Measurements from ENCODE around the gene ETV1.

Gene ETV1

DNA sequence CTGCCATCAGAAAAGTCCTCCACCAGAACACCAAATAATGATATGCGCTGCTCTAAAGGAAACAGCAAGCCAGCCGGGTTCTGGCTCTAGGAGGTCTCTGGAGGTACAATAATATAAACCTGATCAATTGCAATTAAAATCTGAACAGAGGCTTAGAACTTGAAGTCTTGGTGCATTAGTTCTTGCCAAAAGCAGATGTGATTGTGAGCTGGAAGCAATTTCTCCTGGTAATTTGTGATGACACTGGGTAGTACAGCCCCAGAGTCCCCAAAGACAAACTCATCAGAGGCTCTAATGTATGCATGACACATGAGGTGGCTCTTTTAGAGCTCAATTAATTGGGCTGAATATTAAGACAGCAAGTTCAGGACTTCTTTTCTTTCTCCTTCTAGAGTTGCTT, 3.3 kb downstream of the ETV1 start:
- DNase-seq (ENCODE audit: low spot score) = no peak

DNA sequence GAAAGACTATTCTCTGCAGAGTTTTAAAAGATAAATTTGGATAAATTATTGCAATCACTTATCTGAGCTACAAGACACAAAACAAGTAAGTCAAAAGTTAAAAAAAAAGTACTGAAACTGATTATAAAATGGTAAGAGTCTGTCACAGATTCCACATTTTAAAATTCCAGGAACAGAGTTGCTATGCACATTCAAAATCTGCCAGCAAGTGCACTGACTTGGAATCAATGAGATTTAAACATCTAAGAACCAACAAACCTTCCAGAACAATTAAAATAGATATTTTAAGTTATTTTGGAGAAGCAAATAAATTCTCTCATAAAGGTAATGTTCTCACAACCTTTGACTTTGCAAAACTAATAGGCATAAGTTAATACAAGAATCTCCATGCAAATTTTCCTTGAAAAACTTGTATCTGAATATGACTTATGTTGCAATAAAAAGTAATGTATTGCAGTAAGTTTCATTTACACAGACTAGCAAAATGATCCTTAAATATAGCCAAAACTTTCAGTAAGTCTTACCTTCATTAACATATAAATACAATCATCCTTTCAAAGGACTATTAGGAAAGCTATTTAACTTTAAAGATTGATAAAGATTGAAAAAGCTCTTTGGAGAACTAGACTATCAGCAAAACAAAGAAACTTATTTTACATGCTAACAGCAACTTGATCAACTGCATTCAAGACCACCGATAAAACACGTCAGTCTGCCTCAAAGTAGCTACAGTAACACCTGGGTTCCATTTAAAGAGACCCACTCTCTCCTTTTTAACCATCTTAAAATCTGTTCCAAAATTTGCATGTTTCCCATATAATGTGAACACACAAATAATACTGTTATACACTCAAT, 4.4 kb downstream of the ETV1 start:
- DNase-seq (ENCODE audit: low spot score) = no peak

DNA sequence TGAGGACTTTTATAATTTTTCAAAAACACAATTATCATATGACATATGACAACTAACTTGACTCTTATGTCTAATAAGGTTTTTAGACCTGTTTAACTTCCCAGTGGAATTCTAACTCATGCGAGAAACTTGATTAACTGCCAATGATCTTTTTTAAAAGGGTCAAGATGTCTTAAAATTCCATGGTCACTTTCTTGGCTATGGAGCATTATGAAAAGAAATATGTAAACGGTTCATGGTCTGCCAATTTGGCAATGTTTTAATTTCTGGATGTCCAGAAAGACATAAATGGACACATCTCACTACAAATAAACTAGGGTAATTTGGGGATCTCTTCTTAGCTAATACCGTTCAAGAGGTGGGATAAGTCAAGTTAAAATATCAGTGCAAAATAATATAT, 5.4 kb downstream of the ETV1 start:
- DNase-seq (ENCODE audit: low spot score) = no peak

DNA sequence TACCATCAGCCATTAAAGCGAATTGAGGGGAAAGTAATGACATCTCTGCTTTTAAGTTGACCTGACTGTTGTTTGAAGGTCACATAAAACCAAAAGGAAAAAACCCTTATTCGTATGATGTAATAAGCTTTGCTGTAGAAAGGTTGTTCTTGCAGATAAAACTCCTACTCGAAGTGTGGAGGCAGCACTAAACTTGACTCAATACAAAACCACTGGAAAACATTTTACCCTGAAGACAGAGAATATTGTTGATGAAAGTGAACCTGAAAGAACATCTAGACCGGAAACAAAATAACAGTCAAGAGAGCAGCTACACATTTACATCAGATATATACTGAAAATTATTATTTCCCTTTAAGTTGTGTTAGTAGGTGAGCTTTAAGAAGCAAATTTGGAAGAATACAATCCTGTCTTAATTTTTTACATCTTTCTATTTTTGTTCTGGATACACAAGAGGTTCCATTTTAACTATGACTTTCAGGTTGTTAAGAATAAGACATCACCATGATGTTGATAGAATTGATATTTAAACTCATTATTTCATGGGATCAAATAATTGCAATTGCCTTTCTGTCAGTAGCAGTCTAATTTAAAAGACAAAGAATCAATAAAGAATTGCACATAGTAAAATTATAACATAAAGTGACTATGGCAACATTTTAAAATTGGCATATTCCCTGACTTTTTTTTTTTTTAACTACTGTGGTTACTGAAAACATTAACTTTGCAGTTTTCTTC, 6.4 kb downstream of the ETV1 start:
- DNase-seq (ENCODE audit: low spot score) = no peak

DNA sequence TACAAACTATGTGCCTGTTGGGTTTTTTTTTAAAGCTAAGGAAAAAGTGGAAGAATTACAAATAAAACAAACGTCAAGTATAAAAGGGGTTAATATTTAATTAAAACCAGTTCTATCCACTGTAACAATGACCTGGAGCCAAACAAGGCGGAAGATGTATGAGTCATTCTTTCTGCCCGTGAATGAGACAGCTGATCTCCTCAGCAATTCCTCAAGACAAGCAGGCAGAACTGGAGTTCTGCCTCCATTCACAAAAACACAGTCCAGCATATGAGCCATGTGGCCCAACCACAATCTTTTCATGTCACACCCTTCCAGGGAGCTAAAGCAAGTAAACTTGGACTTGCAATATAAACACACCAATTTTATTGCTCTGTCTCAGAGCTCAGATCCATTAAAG, 8.4 kb downstream of the ETV1 start:
- DNase-seq (ENCODE audit: low spot score) = peak; percentile 96

DNA sequence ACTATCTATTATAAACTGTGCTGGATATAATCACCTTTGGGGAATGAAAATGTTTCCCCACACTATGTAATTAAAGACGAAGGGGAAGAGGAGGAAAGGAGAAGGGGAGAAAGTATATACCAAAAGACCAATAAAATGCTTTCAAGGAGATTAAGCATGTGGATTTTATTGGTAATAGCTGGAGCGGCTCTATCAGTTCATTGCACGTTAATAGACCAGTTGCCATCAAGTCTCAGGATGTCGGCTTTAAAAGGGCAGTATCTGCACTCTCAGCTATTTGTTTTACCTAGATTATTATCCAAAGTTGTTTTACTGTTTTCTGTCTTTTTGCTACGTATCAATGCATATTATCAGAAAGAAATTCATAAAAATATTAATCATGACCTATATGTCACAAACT, 9.0 kb downstream of the ETV1 start:
- DNase-seq (ENCODE audit: low spot score) = no peak

DNA sequence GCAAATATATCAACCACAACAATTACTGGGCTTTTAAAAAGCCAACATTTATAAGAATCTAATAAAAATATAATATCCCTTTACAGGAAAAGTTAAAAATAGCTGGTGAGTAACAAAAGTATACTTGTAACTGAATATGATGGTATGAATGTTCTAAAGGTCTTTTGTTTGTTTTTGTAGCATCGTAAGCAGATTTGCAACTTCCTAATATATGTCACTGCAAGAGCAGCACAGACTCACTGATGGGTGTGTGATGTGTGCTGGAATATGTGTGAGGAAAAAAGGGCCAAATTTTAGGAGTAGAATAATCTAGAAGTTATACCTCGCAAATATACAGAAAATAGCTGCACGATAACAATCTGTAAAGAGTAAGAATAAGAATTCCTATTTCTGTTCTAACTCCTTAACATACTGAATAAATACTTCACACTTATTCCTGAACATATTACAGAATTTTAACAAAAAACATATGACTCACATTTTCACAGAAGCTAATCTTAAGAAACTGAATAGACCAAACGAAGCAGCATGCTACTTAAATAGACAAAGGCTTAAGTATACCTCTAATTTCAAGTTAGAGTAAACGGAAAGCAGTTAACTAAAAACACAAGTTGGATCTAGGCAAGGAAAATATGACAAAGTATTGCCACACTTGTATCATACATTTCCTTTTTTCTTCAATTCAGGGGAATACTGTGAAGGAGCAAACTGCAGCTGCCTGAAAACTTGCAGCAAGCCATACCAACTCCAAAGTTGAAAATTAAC, 9.6 kb downstream of the ETV1 start:
- DNase-seq (ENCODE audit: low spot score) = peak; percentile 12

DNA sequence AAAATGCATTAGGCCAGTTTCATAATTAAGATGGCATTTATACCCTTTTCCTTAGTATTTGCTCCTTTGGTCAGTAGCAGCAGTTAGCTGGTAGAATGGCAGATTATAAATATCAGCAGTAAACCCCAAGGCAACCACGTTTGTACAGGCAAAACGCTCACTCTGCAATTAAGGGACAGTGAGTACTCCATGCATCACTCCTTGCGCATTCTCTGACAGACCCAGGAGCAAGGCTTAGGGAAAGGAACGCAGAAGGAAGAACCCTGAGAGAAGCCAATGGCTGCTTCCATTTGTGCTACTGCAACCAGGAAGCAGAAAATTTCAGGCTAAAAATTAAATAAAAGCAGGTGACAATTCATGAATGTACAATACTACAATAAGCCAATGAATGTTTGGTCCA, 12.9 kb downstream of the ETV1 start:
- DNase-seq (ENCODE audit: low spot score) = no peak

DNA sequence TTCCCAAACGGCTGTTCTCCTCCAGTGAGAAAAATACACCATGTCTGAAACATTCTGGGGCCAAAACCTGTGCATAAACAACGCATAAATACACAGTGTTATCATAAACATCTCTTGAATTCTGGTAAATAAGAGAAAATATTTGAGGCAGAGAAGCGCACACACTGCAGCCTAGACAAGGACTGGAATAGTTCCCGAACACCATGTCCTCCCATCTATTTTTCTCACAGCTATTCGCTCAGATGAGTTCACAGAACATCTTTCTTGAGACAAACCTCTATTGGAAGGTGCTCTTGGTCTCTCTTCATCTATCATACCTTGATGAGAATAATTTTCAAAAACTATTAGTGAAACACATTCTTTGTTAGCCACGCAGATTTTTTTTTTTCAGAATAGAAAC, 24.4 kb downstream of the ETV1 start:
- no peak for DNase-seq (ENCODE audit: low spot score)

DNA sequence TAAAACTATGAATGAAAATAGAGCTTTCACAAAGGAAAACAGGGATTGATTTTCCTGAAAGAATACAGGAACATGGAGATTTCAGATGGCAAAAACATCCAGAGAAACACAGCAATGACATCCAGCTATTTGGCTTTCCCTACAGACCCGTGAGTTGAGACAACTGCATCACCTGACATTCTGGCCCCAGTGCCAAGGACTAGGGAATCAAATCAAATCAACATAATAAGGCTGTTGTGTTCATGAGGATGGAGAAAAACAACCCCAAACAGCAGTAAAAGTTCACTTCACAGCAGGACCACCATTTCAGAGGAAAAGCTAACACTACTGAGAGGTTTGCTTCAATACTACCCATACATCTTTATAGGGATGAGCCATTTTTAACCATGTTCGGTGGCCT, 25.5 kb downstream of the ETV1 start:
- no peak for DNase-seq (ENCODE audit: low spot score)

DNA sequence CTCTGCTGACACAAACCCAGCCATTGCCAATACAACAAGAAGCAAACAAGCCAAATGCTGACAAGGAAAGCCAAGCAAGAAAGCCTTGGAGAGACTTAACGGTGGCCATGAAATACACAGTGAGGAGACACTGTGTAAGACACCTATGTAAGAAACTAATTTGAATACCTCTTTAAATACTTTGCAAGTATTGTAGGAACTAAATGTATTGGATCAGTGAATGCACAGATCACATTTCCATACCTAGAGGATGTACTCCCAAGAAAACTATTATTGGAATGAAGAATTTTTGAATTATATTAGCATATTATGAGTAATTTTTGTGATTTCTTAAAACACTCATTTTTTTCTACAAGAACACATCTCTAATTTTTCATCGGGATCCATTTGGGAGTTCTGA, 34.0 kb downstream of the ETV1 start:
- no peak for DNase-seq (ENCODE audit: low spot score)

DNA sequence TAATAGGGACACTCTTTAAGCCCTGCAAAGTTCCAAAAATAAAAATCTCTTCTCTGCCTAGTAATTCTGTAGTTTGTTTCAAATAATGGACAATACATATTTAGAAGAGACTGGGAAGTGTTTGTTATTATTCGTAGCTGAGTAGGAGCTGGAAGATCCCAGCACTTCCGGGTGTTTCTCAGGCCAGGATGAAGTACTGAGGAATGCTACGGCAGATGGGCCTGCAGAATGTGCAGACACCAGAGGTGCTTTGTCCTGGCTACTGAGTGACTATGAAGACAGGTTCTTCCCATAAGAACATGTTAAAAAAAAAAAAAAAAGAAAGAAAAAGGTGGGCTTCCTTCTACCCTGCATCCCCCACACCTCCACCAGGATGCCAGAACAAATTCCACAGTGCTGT, 36.1 kb downstream of the ETV1 start:
- no peak for DNase-seq (ENCODE audit: low spot score)

DNA sequence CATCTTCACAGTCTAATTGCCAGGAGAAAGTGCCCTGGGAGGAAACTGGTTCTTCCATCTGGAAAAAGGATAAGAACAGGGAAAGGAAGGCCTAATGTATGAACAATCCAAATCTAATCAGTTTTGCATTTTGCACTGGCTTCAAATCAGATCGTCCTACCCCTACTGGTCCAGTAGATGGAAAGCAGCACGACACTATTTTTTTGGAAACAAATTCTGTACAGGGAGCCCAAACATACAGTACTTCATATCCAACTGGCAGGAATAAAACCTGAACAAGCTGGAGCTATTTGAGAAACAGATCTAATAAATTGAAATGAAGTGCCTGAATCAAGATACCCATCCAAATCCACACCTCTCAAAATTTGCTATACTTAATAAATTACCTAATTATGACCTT, 36.5 kb downstream of the ETV1 start:
- DNase-seq (ENCODE audit: low spot score) = no peak

DNA sequence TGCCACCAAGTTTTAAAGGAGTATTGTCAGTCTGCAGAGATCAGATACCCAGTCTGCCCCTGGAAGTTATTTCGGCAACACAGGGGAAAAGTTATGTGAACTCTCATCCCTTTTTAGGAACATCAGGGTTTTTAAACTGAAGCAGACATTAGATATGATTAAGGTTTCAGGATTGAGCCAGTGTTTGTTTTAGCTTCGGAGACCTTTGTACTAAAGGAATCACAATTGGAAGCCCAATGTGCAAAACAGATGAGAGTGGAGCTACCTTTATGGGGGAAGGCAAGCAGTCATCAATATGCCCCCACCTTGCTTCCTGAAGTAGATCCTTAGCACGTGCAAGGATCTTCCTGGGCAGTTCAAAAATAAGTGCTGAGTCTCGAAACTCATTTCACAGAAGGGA, 39.5 kb downstream of the ETV1 start:
- DNase-seq (ENCODE audit: low spot score) = no peak

DNA sequence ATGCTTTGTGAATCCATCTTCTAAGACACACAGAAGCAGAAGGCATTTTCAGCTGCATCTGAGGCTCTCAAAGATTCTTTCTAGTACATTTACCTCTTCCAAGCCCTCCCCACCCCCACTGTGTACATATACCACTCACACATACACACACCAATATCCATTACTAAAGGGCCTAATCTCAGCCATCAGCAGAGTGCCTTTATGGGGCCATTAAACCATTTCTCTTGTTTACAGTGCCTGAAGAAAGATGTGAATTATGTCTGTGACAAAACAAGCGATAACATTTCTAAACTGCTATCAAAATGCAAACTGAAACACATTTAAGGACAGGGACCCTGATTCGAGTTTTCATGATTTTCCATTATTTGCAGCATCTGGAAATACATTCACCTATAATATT, 40.0 kb downstream of the ETV1 start:
- no peak for DNase-seq (ENCODE audit: low spot score)

DNA sequence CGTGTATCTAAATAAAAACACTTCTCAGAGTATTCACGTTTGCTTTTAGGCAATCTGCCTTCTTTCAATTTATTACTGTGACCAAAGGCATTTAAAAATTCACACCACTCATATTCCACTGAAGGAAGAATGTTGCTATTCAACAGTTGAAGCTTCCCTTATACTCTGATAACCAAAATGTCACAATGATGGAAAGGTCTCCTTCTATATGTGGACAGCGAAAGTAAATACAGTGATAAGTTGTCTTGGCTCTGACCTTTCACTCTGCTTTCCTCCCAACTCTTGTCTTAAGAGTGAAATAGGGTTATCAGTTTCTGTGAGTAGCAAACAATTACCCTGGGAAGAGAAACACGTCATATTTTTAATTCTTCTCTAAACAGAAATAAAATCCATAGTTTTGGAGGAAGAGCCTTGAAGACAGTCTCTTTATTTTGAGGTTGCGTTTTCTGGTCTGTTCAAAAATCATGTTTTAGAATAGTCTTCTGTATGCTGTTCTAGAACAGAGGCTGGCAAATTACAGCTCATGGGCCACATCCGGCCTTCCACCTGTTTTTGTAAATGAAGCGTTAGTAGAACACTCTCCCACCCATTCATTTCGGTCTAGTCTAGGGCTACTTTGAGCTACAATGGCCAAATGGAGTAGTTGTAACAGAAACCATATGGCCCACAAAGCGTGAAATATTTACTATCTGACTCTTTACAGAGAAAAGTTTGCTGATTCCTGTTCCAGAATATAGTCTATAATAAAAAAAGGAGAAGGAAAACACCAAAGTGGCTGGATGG, 41.3 kb downstream of the ETV1 start:
- no peak for DNase-seq (ENCODE audit: low spot score)

DNA sequence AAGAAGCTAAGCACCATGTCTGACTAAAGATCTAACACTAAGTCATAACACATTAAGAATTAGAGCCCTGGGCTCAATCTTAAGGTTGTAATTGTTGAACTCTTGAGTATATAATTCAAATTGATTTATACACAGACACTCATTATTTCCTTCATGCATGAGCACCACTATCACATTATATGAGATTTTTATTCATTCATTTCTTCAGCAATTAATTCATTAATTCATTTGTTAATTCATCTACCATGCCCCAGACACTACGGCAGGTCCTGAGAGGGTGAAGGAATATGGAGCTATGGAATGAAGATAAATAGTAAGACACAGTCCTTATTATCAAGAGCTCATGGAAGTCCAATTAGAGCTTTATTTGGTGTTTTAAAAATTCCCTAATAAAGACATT, 41.9 kb downstream of the ETV1 start:
- DNase-seq (ENCODE audit: low spot score) = no peak

DNA sequence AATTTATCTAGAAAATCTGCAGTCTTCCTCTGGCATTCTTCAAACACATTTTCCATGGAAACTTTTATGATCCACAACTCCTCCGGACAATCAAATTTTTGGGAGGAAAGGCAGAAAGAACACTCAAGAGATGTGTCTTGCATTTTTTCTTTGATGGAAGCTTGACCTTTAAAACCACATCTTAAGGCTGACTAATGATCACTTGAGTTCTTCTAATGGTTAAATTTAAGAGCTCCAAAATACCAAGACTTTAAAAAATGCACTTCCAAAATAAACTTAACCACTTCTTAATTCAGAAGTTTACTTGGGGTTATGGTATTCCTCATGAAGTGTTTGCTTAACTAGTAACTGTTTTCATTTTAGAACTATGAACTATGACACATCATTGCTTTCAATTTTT, 43.3 kb downstream of the ETV1 start:
- DNase-seq (ENCODE audit: low spot score) = peak; percentile 18

DNA sequence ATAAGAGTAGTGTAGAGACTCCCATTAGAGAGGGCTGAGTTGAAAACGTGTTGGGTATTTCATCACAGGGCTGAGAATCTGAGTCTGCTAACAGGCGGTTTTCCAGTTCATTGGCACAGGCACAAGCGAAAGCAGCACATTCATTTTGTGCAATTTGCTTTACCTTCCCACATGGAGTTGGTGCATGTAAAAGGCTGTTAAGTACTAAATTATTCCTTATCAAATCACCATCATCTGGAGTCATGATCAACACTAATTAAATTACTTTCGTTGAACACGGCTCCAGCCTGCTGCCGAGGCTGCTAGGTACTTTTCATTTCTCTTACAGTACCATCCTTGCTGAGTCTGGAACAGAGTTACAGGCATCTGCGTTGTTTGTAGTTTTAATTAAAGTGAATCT, 43.8 kb downstream of the ETV1 start:
- DNase-seq (ENCODE audit: low spot score) = peak; percentile 42

DNA sequence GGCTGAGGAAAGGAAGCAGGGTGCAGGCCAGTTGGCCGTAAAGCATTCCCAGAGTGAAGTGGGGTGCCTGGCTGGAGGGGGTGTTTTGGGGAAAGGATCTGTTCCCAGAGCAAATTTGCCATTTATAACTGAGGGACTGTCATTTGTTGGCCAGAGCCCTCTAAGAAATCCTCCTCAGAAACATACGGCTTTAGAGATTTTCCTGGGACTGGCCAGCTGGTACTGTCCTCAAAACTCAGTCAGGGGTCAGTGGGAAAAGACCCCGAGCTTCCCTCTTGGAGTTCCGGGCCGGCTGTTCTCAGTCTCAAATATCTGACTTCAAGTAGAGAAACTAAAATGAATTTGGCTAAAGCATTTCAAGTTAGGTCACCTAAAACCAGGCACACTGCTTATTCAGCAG, 55.9 kb downstream of the ETV1 start:
- DNase-seq (ENCODE audit: low spot score) = no peak

DNA sequence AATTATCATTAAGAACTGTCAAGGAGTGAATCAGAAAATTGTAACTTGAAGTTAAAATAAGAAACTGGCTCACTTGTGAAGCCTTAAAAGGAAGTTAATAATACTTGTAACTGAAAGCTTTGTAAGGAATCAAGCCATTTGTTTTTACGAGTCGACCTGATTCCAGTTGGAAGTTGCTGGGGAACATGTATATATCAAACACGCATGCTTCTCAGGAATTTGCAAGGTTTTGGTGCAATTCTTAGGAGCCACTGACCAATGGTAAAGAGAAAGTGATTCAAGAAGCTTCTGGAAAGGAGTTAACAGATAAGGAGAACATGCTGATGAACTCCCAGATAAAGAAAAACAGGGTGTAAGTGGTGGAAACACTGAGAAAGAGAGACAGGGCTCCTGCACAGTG, 56.4 kb downstream of the ETV1 start:
- no peak for DNase-seq (ENCODE audit: low spot score)

DNA sequence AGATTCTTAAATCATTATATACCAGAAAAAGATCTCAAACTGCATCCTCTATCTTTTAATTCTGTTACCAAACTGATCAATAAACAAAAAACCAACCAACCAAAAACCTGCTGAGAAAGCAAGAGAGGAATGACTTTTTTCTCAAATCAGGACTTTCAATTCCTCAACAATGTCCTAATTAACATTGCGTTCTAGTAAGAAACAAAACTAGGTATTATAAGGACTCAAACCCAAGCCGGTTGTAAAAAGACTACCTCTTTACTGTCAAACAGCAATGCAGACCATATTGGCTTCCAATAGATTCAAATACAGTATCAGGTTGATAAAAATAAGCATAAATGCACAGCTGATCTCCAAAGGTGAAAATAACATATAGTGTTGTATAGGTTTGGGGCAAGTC, 57.3 kb downstream of the ETV1 start:
- DNase-seq (ENCODE audit: low spot score) = no peak

Data from AG08395 (cell line).